HTERT RPE-1 (cell line): ENCODE results near the gene LMO1.

Experiments
- in situ Hi-C: fragments of 300-500 bp; cut with MboI; formaldehyde crosslinking; loops from 4 replicates; pipeline ENCODE4 v1.14.3; 2020; ENCODE audit warnings: low sequenced_read_pairs

The LMO1 gene

DNA sequence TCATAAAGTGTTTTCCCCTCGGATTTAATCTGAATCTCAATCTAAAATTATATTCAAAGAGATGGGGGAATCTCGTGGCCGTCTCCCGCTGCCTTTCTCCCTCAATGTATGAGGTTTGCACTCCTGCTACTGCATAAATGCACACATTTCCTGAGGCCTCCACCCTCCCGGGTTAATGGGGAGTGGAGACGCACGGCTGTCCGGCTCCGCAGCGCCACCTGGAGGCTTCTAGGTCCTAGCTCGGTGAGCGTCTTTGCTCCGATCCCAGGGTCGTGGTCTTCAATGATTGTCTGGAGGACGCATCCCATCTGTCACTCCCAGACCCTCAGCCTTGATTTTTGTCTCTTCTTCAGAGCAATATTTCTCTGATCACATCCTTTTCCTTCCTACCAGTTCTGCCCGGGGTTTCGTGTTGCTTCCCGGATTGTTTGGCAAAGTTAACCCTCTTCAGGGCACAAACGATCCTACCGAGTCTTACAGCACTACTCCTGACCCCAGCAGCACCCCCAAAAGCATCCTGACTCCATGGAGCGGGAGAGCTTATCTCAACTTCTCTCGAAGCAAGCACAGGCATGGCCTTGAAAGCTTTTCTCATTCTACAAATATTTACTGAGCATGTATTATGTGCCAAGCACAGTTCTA lies at the start of gene LMO1:
Gene LMO1 (minus strand): TSS at position 110 of the 642 bp plus-strand sequence. CDS start 516 bp downstream, outside the sequence.
- in situ Hi-C loops, result no loop called here

GRCh38 chr11:8312986-8313385 lies 49.3 kb upstream of the LMO1 start:
- in situ Hi-C loops, result no loop called here

GRCh38 chr11:8311366-8311765 lies 47.7 kb upstream of the LMO1 start:
- in situ Hi-C loops, result no loop called here

- in situ Hi-C loops, result no loop called here
Measured at GRCh38 chr11:8310743-8311298, 47.1 kb upstream of the LMO1 start.

GRCh38 chr11:8309862-8310261 lies 46.2 kb upstream of the LMO1 start:
- in situ Hi-C loops, result no loop called here

GRCh38 chr11:8309311-8309710 lies 45.6 kb upstream of the LMO1 start:
- in situ Hi-C loops, result no loop called here

GRCh38 chr11:8307601-8308000 lies 43.9 kb upstream of the LMO1 start:
- in situ Hi-C loops, result no loop called here

DNA sequence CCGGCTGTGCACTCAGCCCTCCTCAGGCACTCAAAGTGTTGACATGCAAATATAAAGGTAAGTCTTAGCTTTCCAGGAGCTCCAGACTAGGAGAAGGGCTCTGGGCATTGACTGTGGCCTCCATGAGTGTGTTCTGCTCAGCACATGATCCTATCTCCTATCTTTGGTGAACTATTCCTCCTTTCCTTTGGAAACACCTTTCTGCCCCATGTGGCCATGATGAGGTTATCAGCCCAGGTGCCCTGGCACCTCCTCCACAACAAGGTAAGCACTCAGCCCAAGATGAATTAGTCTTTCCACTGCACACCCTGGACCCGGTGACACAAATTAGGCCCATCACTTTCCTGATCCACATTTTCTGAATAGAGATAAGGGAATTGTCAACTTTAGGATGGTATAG lies 37.9 kb upstream of the LMO1 start:
- in situ Hi-C loops, result no loop called here

GRCh38 chr11:8298801-8299786 lies 35.4 kb upstream of the LMO1 start:
- in situ Hi-C loops, result no loop called here

DNA sequence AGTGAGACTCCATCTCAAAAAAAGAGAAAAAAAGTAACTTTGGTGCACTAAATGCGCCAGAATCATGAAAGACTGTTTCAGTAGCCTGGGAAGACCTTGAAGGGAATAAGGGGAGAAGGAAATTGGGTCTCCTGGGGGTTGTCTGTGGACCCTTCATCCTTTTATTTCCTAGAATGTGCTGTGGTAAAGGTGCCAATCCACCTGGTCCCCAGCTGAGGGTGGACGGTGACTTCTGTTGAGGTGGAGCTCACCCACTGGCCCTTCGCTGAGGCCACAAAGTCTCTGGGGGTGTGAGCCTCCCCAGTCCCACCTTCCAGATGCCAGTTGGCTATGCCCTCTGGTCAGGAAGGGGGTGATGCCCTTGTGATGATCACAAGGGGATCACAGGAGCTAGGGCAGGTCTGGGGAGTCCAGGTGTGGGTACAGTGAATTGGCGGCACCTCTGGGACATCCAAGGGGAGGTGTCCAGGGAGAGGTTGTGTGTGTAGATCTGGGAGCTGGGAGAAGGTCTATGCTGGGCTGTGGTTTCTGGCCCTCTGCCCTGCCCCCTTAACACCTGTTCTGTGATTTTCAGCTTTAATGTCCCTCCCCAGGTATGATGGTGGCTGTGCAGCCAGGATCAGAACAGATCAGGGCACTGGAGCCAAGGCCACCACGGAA lies 34.2 kb upstream of the LMO1 start:
- in situ Hi-C loops, result no loop called here

GRCh38 chr11:8296872-8297271 lies 33.2 kb upstream of the LMO1 start:
- in situ Hi-C loops, result no loop called here

- in situ Hi-C loops, result no loop called here
Measured at GRCh38 chr11:8296038-8296649, 32.5 kb upstream of the LMO1 start.

- in situ Hi-C loops, result no loop called here
Measured at GRCh38 chr11:8294251-8294935, 30.7 kb upstream of the LMO1 start.

DNA sequence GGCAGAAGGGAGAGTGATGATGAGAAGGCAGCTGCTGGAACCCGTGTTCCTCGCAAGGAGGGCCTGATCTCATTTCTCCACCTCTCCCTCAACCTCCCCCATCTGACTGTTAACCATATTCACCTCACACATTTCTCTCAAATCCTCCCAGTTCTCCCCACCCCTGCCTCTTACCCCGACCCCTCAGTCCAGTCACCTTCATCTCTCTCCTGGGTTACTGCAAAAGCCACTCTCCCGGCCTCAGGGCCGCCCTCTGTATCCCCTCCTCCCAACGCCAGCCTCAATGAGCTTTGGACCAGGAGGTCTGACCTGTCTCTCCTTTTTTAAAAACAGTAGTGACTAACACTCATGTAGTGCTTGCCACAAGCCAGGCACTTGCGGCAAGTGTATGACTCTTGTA lies 29.5 kb upstream of the LMO1 start:
- in situ Hi-C loops, result no loop called here

- in situ Hi-C loops, result no loop called here
Measured at GRCh38 chr11:8292351-8292750, 28.7 kb upstream of the LMO1 start.

GRCh38 chr11:8291421-8292350 lies 28.0 kb upstream of the LMO1 start:
- in situ Hi-C loops, result no loop called here

GRCh38 chr11:8290081-8290810 lies 26.6 kb upstream of the LMO1 start:
- in situ Hi-C loops, result no loop called here

DNA sequence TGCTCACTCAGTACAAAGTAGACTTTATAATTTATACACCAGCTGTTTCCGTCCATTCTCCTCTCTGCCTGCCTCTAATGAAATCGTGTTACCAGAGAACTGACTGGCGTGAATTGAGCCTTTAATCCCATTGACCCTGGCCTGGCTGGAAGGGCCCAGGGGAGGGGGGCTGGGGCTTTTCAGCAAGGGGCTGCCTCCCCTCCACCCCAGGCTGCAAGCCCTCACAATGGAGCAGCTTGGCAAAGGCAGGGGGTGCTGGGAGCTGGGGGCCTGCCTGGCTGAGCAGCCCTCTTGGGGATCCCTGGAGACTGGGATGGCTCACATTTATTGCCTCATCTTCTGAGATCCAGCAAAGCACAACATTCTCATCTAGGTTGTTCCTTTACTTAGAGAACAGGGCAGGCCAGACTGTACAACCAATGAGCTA lies 25.8 kb upstream of the LMO1 start:
- in situ Hi-C loops, result no loop called here
